HepG2 (cell line): ENCODE measurements around the gene GLRB. TPM values are rescaled to one million over a fixed set of nuclear protein-coding genes. Genes with fewer than 3 reads are reported as not detected.

Experiments used
- ATAC-seq: fragments of 200-7000 bp; cut with Tn5 transposase; 3 replicates; pipeline ENCODE4 v1.9.1; 2020; ENCODE audit warnings: mild to moderate bottlenecking, moderate library complexity
- BruUV-seq: library from RNA; stranded (reverse); fragments of 400-500 nt; replicated peaks from 2 replicates; lab custom pipeline; 2021; lab: Mats Ljungman, UMichigan
- CTCF ChIA-PET: fragments of 300-600 bp; formaldehyde crosslinking; extraction: SDS; loops from one replicate; lab custom pipeline; 2021; ENCODE audit warnings: low total read pairs, inconsistent platforms, low intra/inter-chr PET ratio; lab: Yijun Ruan, JAX
- POLR2A ChIA-PET: fragments of 350-600 bp; sonication (Branson Sonifier 250); formaldehyde crosslinking; loops from one replicate; lab custom pipeline; 2020; ENCODE audit warnings: antibody characterized with exemption, inconsistent platforms; lab: Yijun Ruan, JAX
- DNase-seq: peaks from one replicate; pipeline ENCODE4 v3.0.0-alpha.2; 2015; ENCODE audit warnings: low spot score
- FAIRE-seq: peaks from 3 replicates; lab custom pipeline; 2011; peaks lifted over from hg19 to GRCh38; lab: Jason Lieb, UNC
- H2AFZ ChIP-seq: one replicate; pipeline ENCODE4 v1.6.1; 2011; ENCODE audit warnings: low read length, inconsistent platforms
- H3K27ac ChIP-seq: fragments of 300-600 bp; 3 replicates; pipeline ENCODE4 v1.8.0; 2011; ENCODE audit warnings: mixed run types, mild to moderate bottlenecking, mixed read lengths, low read length, inconsistent platforms; ENCODE audit not compliant: insufficient read depth; ENCODE audit errors: extremely low read length
- H3K27me3 ChIP-seq, 2 experiments: fragments of 200-600 bp in 1 of 2; 2 replicates in 1 of 2; 3 replicates in 1 of 2; pipeline versions ENCODE4 v1.6.0 to v1.8.0; 2011; ENCODE audit warnings: low read length in 2 of 2, mild to moderate bottlenecking in 2 of 2, moderate library complexity in 2 of 2, inconsistent platforms in 1 of 2; ENCODE audit not compliant: insufficient read depth in 2 of 2, control insufficient read depth in 1 of 2
- H3K36me3 ChIP-seq, 2 experiments: fragments of 200-600 bp in 1 of 2; replicated peaks in 1 of 2; 2 replicates in 1 of 2; 3 replicates in 1 of 2; pipeline versions ENCODE4 v1.5.1 to v1.8.0; 2011; ENCODE audit warnings: low read length in 2 of 2, inconsistent platforms in 1 of 2; ENCODE audit not compliant: insufficient read depth in 2 of 2, control insufficient read depth in 1 of 2
- H3K4me1 ChIP-seq: 2 replicates; pipeline ENCODE4 v1.5.1; 2012; ENCODE audit warnings: low read length, inconsistent platforms; ENCODE audit not compliant: insufficient read depth
- H3K4me2 ChIP-seq: 2 replicates; pipeline ENCODE4 v1.6.0; 2011; ENCODE audit warnings: low read depth, low read length, inconsistent platforms
- H3K4me3 ChIP-seq, 3 experiments: fragments of 200-600 bp in 1 of 3; sonication (generic), shearing (Covaris generic) in 1 of 3; replicated peaks in 1 of 3; 2 replicates each; pipeline ENCODE4 v1.5.1; 2011 to 2016; ENCODE audit warnings: low read length in 3 of 3, inconsistent platforms in 2 of 3, low read depth in 2 of 3, mild to moderate bottlenecking in 2 of 3, control low read depth in 1 of 3, mixed read lengths in 1 of 3; ENCODE audit not compliant: insufficient read depth in 1 of 3
- H3K79me2 ChIP-seq: one replicate; pipeline ENCODE4 v1.6.1; 2011; ENCODE audit warnings: low read length, inconsistent platforms; ENCODE audit not compliant: insufficient read depth
- H3K9ac ChIP-seq: 2 replicates; pipeline ENCODE4 v1.6.0; 2011; ENCODE audit warnings: mild to moderate bottlenecking, low read depth, low read length, inconsistent platforms; ENCODE audit not compliant: insufficient read depth
- H3K9me3 ChIP-seq: 2 replicates; pipeline ENCODE4 v1.5.1; 2012; ENCODE audit warnings: mild to moderate bottlenecking, low read length
- H4K20me1 ChIP-seq: 2 replicates; pipeline ENCODE4 v1.6.0; 2011; ENCODE audit warnings: inconsistent platforms, mild to moderate bottlenecking, low read length, moderate library complexity; ENCODE audit not compliant: insufficient read depth
- HMG20A ChIP-seq: IDR thresholded peaks from 2 replicates; pipeline ENCODE4 v1.6.1; 2016; ENCODE audit warnings: borderline replicate concordance
- HOXA7 ChIP-seq: sonication (generic); formaldehyde crosslinking; IDR thresholded peaks from 2 replicates; pipeline ENCODE4 v1.8.1; 2022; ENCODE audit warnings: mild to moderate bottlenecking, missing genetic modification reagents, moderate library complexity
- RAD21 ChIP-seq: fragments of 450-650 bp; formaldehyde crosslinking; IDR thresholded peaks from 2 replicates; pipeline ENCODE4 v1.5.0; 2020; ENCODE audit warnings: mild to moderate bottlenecking
- ZNF326 ChIP-seq: sonication (generic); formaldehyde crosslinking; IDR thresholded peaks from 2 replicates; pipeline ENCODE4 v1.4.0; 2020; ENCODE audit warnings: missing genetic modification reagents, borderline replicate concordance
- ZNF335 ChIP-seq: sonication (generic); formaldehyde crosslinking; IDR thresholded peaks from 2 replicates; pipeline ENCODE4 v1.4.0; 2020; ENCODE audit warnings: missing genetic modification reagents
- ZNF530 ChIP-seq: sonication (generic); formaldehyde crosslinking; IDR thresholded peaks from 2 replicates; pipeline ENCODE4 v1.5.0; 2020; ENCODE audit warnings: low read depth, mild to moderate bottlenecking, missing genetic modification reagents
- WGBS: methylation state at CpG from one replicate; pipeline ENCODE4 v1.1.6; 2017; ENCODE audit warnings: low lambda C conversion rate; 5-methylcytosine and 5-hydroxymethylcytosine counted together
- in situ Hi-C: cut with HindIII; loops from 2 replicates; pipeline ENCODE4 v1.10.0; 2017; ENCODE audit warnings: low pct_unique_long_range_greater_than_20kb; ENCODE audit not compliant: extremely low pct_ligation_motif_present
- intact Hi-C: fragments of 100-400 bp; cut with micrococcal nuclease; formaldehyde crosslinking; loops from one replicate; pipeline ENCODE4 v1.10.0; 2022; ENCODE audit not compliant: unreplicated experiment
- polyA plus RNA-seq, 8 experiments: library from polyadenylated mRNA; depleted of rRNA in 3 of 8; stranded (reverse) in 7 of 8; unstranded in 1 of 8; fragments of >200 nt; fragmentation: Illumina TruSeq in 4 of 8; extraction: Trizol in 4 of 8; gene quantifications; 2 replicates each; pipeline versions ENCODE4 v1.2.1 to v1.2.3, GENCODE V29; 2011 to 2016; ENCODE audit warnings: low read depth in 4 of 8, missing spikeins in 1 of 8, mixed read lengths in 1 of 8; ENCODE audit not compliant: insufficient read depth in 1 of 8
- total RNA-seq, 5 experiments: library from RNA; depleted of rRNA; stranded (reverse); fragments of >200 nt; fragmentation: Illumina TruSeq; extraction: Trizol; gene quantifications; 2 replicates each; pipeline ENCODE4 v1.2.3, GENCODE V29; 2016; ENCODE audit warnings: low read depth in 1 of 5
- TF ChIP-seq, protein P1 (sequence below): sonication (generic); formaldehyde crosslinking; IDR thresholded peaks from 2 replicates; pipeline ENCODE4 v1.9.0; 2021; ENCODE audit warnings: missing genetic modification reagents, borderline replicate concordance
- TF ChIP-seq, protein P2 (sequence below): fragments of 450-650 bp; IDR thresholded peaks from 2 replicates; pipeline ENCODE4 v1.6.1; 2017
- TF ChIP-seq, protein P3 (sequence below): sonication (generic); formaldehyde crosslinking; IDR thresholded peaks from 2 replicates; pipeline ENCODE4 v1.4.0; 2020; ENCODE audit warnings: missing genetic modification reagents

The GLRB gene
- total and polyA plus RNA-seq, 2 of the 13 experiments (the other 11 are each of a cell fraction or from before 2014, with no cell fraction given), result 0.17 to 0.24 TPM

DNA sequence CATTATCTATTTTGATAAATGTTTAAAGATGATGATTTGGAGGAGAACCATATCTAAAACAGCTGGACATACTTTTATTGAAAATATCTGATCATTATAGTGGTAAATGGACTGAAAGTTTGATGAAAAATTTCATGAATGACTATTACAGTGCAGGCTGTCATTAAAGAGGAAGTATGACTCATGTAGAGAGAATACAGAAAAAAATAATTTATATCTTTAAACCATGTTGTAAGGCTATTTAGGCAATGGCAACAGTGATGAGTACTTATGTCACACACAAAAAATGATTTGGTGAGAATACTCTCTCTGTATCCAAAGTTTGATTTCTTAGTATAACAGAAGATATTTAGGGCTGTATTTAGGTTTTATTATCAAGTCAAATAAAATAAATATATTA, 3.9 kb upstream of the GLRB start (continued):
- TF ChIP-seq, protein P1, sequence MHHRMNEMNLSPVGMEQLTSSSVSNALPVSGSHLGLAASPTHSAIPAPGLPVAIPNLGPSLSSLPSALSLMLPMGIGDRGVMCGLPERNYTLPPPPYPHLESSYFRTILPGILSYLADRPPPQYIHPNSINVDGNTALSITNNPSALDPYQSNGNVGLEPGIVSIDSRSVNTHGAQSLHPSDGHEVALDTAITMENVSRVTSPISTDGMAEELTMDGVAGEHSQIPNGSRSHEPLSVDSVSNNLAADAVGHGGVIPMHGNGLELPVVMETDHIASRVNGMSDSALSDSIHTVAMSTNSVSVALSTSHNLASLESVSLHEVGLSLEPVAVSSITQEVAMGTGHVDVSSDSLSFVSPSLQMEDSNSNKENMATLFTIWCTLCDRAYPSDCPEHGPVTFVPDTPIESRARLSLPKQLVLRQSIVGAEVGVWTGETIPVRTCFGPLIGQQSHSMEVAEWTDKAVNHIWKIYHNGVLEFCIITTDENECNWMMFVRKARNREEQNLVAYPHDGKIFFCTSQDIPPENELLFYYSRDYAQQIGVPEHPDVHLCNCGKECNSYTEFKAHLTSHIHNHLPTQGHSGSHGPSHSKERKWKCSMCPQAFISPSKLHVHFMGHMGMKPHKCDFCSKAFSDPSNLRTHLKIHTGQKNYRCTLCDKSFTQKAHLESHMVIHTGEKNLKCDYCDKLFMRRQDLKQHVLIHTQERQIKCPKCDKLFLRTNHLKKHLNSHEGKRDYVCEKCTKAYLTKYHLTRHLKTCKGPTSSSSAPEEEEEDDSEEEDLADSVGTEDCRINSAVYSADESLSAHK (CRISPR knock-in tag), result no peak

DNA sequence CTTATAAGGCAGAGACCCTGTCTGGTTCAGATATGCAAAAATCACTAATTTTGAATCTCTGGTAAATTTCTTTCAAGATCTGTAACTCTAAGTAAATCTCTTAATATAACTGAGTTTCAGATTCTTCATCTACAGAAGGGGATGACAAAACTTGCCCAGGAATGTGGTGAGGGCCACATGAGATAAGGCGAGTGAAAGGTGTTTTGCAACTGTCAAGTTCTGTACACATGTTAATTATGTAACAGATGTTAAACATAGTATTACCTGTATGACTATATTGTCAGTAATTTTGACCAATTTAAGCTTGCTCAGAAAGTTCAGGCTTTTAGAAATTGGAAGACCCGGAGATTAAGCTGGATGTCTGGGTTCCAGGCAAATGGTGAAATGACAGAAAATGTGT, 549 bp upstream of the GLRB start:
- H3K4me1 ChIP-seq, result peaks cover 12% of the 10 kb centered on the region
- POLR2A ChIA-PET, result no interaction called here
- H3K9ac ChIP-seq, result no peak overlapping the region
- no peak for DNase-seq
- intact Hi-C loops (no loop called here), in situ Hi-C loops (no loop called here)
- ATAC-seq, result 0 out of 3 replicates have a peak, but pooled peaks have one; percentile 21
- peak overlapping the region; percentile 94 for H3K4me2 ChIP-seq
- no TSS peak for BruUV-seq
- peak overlapping the region; percentile 34 to 73 (median 37); a peak in 3 of 6 replicates for H3K4me3 ChIP-seq
- H3K79me2 ChIP-seq, result no peaks in the 10 kb centered on the region
- no peak overlapping the region for H2AFZ ChIP-seq
- H3K36me3 ChIP-seq, result no peaks in the 10 kb centered on the region
- CTCF ChIA-PET, result no interaction called here
- no peaks in the 10 kb centered on the region for H4K20me1 ChIP-seq
- 0% methylated on average over 2 of the region's 2 CpGs for WGBS
- no peaks in the 10 kb centered on the region for H3K9me3 ChIP-seq
- peaks cover 3 to 17% of the 10 kb centered on the region in 2 experiments; a peak in 3 of 5 replicates for H3K27me3 ChIP-seq
- TF ChIP-seq ZNF530 (no peak), RAD21 (CRISPR knock-in tag) (no peak), ZNF326 (CRISPR knock-in tag) (no peak), ZNF335 (CRISPR knock-in tag) (no peak), HMG20A (CRISPR knock-in tag) (no peak), HOXA7 (CRISPR knock-in tag) (no peak)
- TF ChIP-seq, protein P2, sequence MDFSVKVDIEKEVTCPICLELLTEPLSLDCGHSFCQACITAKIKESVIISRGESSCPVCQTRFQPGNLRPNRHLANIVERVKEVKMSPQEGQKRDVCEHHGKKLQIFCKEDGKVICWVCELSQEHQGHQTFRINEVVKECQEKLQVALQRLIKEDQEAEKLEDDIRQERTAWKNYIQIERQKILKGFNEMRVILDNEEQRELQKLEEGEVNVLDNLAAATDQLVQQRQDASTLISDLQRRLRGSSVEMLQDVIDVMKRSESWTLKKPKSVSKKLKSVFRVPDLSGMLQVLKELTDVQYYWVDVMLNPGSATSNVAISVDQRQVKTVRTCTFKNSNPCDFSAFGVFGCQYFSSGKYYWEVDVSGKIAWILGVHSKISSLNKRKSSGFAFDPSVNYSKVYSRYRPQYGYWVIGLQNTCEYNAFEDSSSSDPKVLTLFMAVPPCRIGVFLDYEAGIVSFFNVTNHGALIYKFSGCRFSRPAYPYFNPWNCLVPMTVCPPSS, result no peak
- TF ChIP-seq, protein P3, sequence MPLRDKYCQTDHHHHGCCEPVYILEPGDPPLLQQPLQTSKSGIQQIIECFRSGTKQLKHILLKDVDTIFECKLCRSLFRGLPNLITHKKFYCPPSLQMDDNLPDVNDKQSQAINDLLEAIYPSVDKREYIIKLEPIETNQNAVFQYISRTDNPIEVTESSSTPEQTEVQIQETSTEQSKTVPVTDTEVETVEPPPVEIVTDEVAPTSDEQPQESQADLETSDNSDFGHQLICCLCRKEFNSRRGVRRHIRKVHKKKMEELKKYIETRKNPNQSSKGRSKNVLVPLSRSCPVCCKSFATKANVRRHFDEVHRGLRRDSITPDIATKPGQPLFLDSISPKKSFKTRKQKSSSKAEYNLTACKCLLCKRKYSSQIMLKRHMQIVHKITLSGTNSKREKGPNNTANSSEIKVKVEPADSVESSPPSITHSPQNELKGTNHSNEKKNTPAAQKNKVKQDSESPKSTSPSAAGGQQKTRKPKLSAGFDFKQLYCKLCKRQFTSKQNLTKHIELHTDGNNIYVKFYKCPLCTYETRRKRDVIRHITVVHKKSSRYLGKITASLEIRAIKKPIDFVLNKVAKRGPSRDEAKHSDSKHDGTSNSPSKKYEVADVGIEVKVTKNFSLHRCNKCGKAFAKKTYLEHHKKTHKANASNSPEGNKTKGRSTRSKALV (CRISPR knock-in tag), result 0 out of 2 replicates have a peak, but pooled peaks have one; percentile 0
- no peak overlapping the region for H3K27ac ChIP-seq
- no peak for FAIRE-seq
